HT-29 (cell line): ENCODE results near the gene TSEN2. TPM values are rescaled to one million over a fixed set of nuclear protein-coding genes. Genes with fewer than 3 reads are reported as not detected.
A peak's percentile ranks its signal among the peaks of the same experiment; 100 is the strongest.
"Not testable (repeated sequence)": the region's sequence is repeated elsewhere in the genome, so short reads cannot be mapped to it uniquely, and the experiment has no call there.

Experiments
- DNase-seq: peaks from one replicate; pipeline ENCODE4 v3.0.0-alpha.2; 2015; ENCODE audit warnings: low spot score
- total RNA-seq: library from RNA; depleted of rRNA; stranded (reverse); fragments of >200 nt; shearing (Covaris generic); gene quantifications from 2 replicates; pipeline ENCODE4 v1.2.3, GENCODE V29; 2014

Gene TSEN2
- total RNA-seq, 1 experiment from 2014 or later: 22.5 TPM

GRCh38 chr3:12471241-12471640 lies 13.0 kb upstream of the TSEN2 start:
- DNase-seq: peak; percentile 83

DNA sequence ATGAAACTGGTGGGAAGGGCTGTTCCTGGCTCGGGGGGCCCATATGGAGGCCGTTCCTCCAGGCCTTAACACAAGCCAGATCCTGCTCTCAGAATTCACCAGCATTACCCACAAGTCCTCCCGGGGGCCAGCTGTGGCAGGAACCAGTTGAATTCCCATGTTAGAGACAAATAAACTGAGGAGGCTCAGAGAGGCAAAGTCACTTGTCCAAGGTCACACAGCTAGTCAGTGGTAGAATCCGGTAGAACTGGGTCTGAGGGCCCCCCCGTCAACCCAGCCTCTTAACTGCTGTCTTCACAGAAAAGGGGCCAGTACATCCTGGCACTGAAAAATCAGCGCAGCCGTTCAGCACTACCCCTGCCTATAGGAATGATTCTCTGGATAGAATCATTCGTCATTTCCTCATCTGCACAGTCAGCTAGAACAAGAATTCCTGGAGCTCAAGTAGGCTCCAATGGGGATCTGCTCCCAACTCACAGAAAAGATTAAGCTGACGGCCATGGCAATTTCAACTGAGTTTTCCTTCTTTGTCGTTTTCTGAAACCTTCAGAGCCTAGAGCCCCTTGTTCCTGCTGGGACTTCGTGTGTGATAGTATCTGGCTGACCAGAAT lies 12.2 kb upstream of the TSEN2 start:
- no peak for DNase-seq

- no peak for DNase-seq
These were observed 11.5 kb upstream of the TSEN2 start for GRCh38 chr3:12472796-12473195.

GRCh38 chr3:12473511-12473910 lies 10.8 kb upstream of the TSEN2 start:
- no peak for DNase-seq

GRCh38 chr3:12476238-12476897 lies 7.9 kb upstream of the TSEN2 start:
- peak; percentile 19 for DNase-seq

- DNase-seq: no peak
These were observed 7.0 kb upstream of the TSEN2 start for GRCh38 chr3:12477256-12477655.

DNA sequence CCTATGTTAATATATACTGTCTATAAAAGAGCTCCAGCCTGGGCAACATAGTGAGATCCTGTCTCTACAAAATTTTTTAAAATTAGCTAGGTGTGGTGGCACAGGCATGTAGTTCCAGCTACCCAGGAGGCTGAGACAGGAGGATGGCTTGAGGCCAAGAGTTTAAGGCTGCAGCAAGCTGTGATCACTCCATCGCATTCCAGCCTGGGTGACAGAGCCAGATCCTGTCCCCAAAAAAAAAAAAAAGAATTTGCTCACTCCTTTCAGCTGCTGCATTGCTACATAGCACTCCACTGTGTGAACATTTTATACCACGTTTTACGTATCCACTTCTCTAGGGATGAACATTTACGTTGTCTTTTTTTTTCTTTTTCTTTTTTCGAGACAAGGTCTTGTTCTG lies 6.0 kb upstream of the TSEN2 start:
- DNase-seq: no peak

GRCh38 chr3:12479198-12479597 lies 5.1 kb upstream of the TSEN2 start:
- not testable (repeated sequence) for DNase-seq

DNA sequence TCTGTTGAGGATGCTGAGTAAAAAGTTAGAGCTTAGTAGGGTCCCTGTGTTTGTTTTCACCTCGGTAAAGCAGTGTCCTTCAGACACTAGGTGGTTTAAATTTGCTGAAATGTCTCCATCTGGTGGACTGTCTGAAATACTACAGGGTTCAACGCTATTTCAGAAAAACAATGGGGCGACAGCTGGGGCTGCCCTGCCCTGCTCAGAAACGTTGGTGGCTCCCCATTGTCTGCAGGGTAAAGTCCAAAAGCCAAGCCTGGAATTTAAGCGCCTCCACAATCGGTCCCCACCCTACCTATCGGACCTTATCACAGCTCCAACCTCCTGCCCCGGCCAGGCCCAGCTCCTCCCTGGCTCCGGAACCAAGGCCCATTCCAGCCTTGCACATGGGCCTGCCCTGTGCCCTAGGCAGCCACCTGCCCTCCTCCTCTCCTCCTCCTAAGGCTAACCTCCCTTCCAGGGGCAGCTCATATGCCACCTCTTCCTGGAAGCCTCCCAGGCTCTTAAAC lies 4.3 kb upstream of the TSEN2 start:
- DNase-seq: peak; percentile 90

- peak; percentile 33 for DNase-seq
These were observed 870 bp upstream of the TSEN2 start for GRCh38 chr3:12483410-12483809.

- no peak for DNase-seq
These were observed 445 bp upstream of the TSEN2 start for GRCh38 chr3:12483872-12484197.

DNA sequence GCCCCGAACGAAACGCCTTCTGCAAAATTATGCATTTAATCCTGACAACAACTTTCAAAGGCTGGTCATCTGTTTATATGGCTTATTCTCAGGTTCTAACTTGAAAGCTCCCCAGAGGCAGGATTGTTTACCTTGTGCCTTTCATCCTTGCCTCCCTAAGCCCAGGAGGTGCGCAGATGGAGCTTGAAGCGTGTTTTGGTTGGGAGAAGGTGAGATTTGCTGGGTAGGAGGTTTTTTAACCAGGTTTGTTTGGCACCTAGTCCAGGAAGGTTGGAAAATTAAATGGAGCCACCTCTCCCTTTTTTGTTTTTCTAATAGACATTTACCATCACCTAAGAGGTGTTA lies 675 bp downstream of the TSEN2 start:
- peak; percentile 24 for DNase-seq

DNA sequence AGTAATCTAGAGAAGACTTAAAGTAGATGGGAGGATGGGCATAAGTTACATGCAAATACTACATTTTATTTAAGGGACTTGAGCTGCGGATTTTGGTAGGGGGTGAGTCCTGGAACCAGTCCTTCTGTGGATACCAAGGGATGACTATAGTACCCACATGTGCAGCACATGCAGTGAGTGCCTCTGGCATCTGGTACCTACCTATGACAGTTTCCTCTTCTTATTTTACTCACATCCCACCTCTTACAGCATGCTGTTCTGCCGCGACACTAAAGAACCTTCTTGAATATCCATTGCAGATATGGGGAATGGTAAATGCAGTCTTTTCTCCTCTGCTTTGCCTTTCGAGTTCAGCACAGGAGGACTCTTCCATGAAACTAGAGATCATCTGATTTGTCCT lies 1.7 kb downstream of the TSEN2 start:
- no peak for DNase-seq

- DNase-seq: no peak
These were observed 2.6 kb downstream of the TSEN2 start for GRCh38 chr3:12486916-12487315.

GRCh38 chr3:12487336-12487735 lies 3.1 kb downstream of the TSEN2 start:
- DNase-seq: no peak

- DNase-seq: no peak
These were observed 3.5 kb downstream of the TSEN2 start for GRCh38 chr3:12487786-12488185.

- DNase-seq: no peak
These were observed 5.1 kb downstream of the TSEN2 start for GRCh38 chr3:12489368-12489767.

GRCh38 chr3:12489832-12490231 lies 5.6 kb downstream of the TSEN2 start:
- no peak for DNase-seq

GRCh38 chr3:12490547-12490946 lies 6.3 kb downstream of the TSEN2 start:
- DNase-seq: no peak

GRCh38 chr3:12495749-12496452 lies 11.6 kb downstream of the TSEN2 start:
- no peak for DNase-seq

- DNase-seq: no peak
These were observed 12.1 kb downstream of the TSEN2 start for GRCh38 chr3:12496453-12496761.

- DNase-seq: no peak
These were observed 15.2 kb downstream of the TSEN2 start for GRCh38 chr3:12499474-12499873.

GRCh38 chr3:12501360-12502020 lies 17.2 kb downstream of the TSEN2 start:
- no peak for DNase-seq
